HG02798 (cell line): ENCODE data around the gene RBPJ.

Experiments
- ATAC-seq: cut with Tn5 transposase; IDR thresholded peaks from one replicate; pipeline ENCODE4 v1.9.1; 2021; ENCODE audit warnings: mild to moderate bottlenecking; ENCODE audit not compliant: unreplicated experiment, poor library complexity

The RBPJ gene

GRCh38 chr4:26320538-26321372 lies at the start of gene RBPJ:
TSS of gene RBPJ (plus strand) at chr4:26321014. CDS start at chr4:26321029, 15 bp downstream.
- ATAC-seq: peak; percentile 27

DNA sequence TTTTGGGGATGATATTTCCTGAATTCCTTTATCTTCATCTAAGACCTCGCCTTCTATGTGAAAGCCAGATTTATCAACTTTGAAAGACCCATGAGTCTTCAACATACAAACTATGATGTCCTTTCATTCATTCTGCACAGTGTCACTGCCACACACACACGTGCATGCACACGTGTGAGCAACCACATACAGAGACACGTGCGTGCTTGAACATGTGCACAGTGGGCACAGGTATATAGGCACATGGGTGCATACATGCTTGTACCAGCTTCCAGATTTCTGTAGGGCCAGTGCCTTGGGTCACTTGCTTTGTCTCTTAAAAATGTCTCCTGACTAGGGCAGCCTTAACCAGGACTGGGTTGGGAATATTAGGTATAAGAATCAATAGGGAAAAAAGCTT lies 49.1 kb upstream of the RBPJ start:
- no peak for ATAC-seq

- no peak for ATAC-seq
Observed at GRCh38 chr4:26272654-26273615, 47.9 kb upstream of the RBPJ start.

DNA sequence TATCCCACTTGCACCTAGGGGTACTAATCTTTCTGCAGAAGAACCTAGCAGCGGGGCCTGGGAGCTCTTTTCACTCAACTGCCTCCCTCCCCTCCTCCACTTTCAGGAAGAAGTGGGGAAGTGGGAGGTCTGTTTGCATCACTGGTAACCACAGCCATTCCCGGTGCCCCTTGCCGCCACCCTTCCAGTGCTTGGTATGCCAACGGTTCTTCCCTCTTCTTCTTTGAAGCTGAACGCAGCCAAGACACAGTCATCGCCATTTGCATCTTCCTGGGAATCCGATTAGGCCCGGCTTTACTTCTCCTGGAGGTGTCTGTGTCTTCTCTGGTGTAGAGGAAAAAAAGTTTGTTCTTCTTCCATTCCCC lies 47.2 kb upstream of the RBPJ start:
- ATAC-seq: no peak

- ATAC-seq: no peak
Observed at GRCh38 chr4:26275281-26275680, 45.5 kb upstream of the RBPJ start.

DNA sequence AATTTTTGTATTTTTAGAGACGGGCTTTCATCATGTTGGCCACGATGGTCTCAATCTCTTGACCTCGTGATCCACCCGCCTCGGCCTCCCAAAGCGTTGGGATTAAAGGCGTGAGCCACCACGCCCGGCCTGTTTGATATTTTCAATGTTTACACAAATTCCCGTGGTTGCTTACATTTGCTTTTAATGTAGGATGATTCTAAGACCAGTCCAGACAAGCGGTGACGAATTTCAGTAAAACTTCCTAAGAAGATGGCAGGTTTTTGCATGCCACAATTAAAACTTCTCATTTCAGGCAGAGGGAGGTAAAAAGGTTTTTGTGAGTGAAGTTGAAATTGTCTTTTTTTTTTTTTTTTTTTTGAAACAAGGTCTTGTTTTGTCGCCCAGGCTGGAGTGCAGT lies 41.4 kb upstream of the RBPJ start:
- ATAC-seq: no peak

GRCh38 chr4:26281881-26282280 lies 38.9 kb upstream of the RBPJ start:
- ATAC-seq: no peak

GRCh38 chr4:26284536-26284935 lies 36.3 kb upstream of the RBPJ start:
- no peak for ATAC-seq

DNA sequence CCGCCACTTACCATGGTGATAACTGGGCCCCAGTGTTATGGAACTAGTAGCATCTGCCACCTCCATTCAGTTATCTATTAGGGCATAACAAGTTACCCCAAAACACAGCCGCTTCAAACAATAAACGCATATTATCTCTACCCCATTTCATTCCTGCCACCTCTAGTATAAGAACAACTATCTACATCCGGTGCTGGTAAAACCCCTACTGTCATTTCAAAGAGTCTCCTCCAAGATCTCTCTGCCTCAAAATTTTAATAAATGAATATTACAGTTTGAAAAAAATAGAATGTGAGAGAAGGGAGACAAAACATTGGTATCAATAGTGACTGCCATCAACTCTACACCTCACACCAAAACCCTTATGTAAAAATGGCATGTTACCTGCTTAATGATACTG lies 35.5 kb upstream of the RBPJ start:
- ATAC-seq: no peak

- ATAC-seq: no peak
Observed at GRCh38 chr4:26287756-26288155, 33.1 kb upstream of the RBPJ start.

DNA sequence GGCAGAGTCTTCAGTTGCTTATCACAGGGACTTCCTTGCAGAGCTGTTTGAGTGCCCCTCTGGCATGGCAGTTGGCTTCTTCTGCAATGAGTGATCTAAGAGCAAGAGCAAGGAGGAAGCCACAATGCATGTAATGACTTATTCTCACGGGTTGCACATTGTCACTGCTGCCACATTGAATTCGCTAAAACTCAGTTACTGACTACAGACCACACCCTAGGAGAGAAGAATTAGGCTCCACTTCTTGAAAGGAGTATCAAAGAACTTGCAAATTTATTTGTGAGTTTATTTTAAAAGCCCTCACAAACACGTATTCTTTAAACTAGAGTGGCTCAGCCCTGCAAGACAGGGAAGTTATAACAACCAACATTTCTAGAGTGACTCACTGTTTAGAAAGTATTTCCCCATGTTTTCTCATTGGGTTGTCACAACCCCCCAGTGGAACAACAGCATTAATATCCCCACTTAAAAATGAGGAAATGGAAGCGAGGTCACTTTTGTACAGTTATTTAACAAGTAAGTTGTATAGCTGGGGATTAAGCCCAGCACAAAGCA lies 32.4 kb upstream of the RBPJ start:
- ATAC-seq: peak; percentile 78

- ATAC-seq: no peak
Observed at GRCh38 chr4:26289401-26289800, 31.4 kb upstream of the RBPJ start.

DNA sequence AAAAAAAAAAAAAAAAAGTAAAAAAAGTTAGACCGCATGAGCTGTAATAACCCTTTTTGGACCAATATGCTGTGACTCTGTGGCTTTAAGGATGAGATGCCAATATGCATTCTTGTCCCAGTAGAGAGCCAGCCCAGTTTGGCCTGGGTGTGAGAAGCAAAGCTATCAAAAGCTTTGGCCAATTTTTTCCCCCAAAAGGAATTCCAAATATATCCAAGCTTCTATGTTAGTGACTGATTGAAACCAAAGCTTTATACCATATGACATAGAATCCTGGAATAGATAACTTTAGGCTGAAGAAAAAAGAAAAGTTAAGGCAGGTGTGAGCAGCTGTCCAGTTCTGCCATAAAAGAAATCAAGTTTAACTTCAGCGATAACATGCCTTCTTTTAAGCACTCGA lies 30.5 kb upstream of the RBPJ start:
- ATAC-seq: no peak

DNA sequence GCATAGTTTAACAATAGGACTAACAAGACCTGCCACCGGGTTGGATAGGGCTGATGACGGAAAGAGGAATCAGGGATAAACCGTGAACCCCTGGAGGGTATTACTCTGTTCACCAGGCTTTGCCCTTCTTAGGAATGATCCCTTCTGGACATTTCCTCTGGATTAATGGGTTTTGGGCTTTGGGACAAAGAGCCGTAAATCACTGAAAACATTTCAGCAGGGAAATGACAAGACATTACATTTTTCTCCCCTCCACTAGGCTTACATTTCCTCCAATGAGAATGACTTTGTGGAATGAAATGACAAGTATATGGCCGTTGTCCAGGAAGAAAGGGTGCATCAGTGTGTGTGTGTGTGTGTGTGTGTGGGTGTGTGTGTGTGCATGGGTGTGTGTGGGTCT lies 25.9 kb upstream of the RBPJ start:
- ATAC-seq: no peak

DNA sequence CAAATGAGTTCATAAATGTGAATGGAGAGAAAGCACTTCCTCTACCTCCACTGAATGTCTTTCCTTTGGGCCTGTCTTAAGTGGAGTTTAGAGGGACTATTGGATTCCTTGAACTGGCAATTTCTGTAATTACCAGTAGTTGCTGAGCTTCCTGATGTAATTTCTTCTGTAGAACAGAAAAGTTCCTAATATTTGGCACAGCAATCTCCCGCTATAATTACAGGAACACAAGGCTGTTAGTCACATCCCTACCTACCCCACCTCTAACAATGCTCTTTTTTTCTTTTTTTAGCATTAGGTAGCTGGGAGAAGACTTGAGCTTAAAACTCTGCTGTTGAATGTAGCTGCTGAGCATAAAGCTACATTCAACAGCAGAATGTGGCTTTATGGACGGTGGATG lies 24.8 kb upstream of the RBPJ start:
- ATAC-seq: no peak

DNA sequence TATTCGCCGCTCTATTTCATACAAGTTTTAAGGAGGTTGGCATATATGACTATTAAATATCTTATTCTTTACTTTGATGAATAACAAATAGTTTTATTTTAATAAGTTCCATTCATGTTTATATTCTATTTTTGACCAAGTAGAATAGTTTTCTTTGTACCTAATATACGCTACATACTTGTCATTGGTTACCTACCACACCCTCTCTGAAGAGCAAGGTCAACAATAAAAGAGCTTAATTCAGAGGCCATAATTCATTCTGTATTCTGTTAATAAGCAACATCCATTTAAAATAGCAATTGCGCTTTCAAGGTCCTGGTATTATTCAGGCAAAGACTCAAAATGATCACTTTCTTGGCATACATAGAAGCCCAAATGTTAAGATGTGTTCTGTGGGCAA lies 24.3 kb upstream of the RBPJ start:
- ATAC-seq: no peak

- ATAC-seq: no peak
Observed at GRCh38 chr4:26297219-26297618, 23.6 kb upstream of the RBPJ start.

GRCh38 chr4:26298198-26298947 lies 22.4 kb upstream of the RBPJ start:
- ATAC-seq: no peak

- peak; percentile 86 for ATAC-seq
Observed at GRCh38 chr4:26299254-26299882, 21.4 kb upstream of the RBPJ start.
